Hepatocyte (in vitro differentiated cells): ENCODE data around the gene AOC1.

ENCODE experiments used
- EZH2 ChIP-seq: fragments of 200-600 bp; sonication (generic); IDR thresholded peaks from 2 replicates; pipeline ENCODE4 v1.6.1; 2016; ENCODE audit warnings: antibody characterized with exemption, mild to moderate bottlenecking, borderline replicate concordance
- TF ChIP-seq, protein P1 (sequence below): fragments of 200-600 bp; sonication (generic); IDR thresholded peaks from 2 replicates; pipeline ENCODE4 v1.5.1; 2016; ENCODE audit warnings: antibody characterized with exemption, mild to moderate bottlenecking; ENCODE audit not compliant: poor library complexity

DNA sequence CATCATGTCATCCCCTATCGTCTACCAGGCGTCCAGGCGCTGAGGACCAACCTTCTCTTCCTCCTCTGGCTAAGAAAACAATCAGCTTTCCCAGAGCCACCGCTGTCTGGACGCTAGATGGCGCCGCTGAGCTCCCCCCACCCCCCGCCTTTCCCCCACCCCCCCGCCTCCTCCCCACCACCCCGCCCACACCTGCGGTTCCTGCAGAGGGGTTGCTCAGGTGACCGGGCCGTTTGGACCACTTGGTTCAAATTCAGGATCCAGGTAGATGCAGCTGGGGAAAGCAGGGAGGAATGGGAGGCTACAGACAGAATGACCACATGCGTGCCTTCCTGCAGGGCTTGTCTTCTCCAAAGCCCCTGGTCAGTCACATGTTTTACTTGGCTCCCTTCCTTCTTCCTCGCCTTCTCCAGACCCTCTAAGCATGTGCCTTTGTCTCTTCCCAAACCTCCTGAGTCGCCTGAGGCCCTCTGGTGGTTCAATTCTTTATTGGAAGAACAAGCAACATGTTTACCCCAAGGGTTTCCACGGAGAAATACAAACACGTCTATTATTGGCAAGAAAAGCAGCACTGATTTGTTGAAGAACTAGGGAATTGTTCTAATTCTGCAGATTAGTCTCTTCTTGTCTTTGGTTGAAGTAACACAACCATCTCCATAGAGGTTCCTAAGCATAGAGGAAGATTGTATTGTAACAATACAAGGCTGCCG, 24.7 kb downstream of the AOC1 start:
- TF ChIP-seq, protein P1, sequence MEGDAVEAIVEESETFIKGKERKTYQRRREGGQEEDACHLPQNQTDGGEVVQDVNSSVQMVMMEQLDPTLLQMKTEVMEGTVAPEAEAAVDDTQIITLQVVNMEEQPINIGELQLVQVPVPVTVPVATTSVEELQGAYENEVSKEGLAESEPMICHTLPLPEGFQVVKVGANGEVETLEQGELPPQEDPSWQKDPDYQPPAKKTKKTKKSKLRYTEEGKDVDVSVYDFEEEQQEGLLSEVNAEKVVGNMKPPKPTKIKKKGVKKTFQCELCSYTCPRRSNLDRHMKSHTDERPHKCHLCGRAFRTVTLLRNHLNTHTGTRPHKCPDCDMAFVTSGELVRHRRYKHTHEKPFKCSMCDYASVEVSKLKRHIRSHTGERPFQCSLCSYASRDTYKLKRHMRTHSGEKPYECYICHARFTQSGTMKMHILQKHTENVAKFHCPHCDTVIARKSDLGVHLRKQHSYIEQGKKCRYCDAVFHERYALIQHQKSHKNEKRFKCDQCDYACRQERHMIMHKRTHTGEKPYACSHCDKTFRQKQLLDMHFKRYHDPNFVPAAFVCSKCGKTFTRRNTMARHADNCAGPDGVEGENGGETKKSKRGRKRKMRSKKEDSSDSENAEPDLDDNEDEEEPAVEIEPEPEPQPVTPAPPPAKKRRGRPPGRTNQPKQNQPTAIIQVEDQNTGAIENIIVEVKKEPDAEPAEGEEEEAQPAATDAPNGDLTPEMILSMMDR, result peak; percentile 56
- no peak for TF ChIP-seq EZH2
